Activated CD8-positive, alpha-beta T cell treated with anti-CD3 and anti-CD28 coated beads for 36 hours (primary cell): ENCODE measurements around the gene CRYBA2. TPM values are rescaled to one million over a fixed set of nuclear protein-coding genes. Genes with fewer than 3 reads are reported as not detected.

Experiments used
- ATAC-seq: fragments of 200-7000 bp; cut with Tn5 transposase; one replicate; pipeline ENCODE4 v1.10.0; 2021; ENCODE audit warnings: mild to moderate bottlenecking, moderate library complexity
- CTCF ChIA-PET: fragments of 350-600 bp; sonication (Branson Sonifier 250); formaldehyde crosslinking; loops from one replicate; lab custom pipeline; 2021; ENCODE audit warnings: antibody characterized with exemption; lab: Charles Lee
- POLR2A ChIA-PET: fragments of 350-600 bp; sonication (Branson Sonifier 250); formaldehyde crosslinking; loops from one replicate; lab custom pipeline; 2021; ENCODE audit warnings: antibody characterized with exemption; lab: Charles Lee
- DNase-seq: peaks from one replicate; pipeline ENCODE4 v3.0.0-alpha.2; 2020
- H3K27ac Mint-ChIP-seq: one replicate; pipeline ENCODE4 v1.8.0; 2021; ENCODE audit warnings: mild to moderate bottlenecking, mixed read lengths
- H3K27me3 Mint-ChIP-seq: one replicate; pipeline ENCODE4 v1.8.0; 2021; ENCODE audit warnings: mixed read lengths
- H3K36me3 Mint-ChIP-seq: one replicate; pipeline ENCODE4 v1.8.0; 2021; ENCODE audit warnings: low read depth, mixed read lengths
- H3K4me1 Mint-ChIP-seq: one replicate; pipeline ENCODE4 v1.8.0; 2021; ENCODE audit warnings: low read depth, mixed read lengths
- H3K4me3 Mint-ChIP-seq: one replicate; pipeline ENCODE4 v1.8.0; 2021; ENCODE audit warnings: mild to moderate bottlenecking, moderate library complexity, mixed read lengths
- H3K9me3 Mint-ChIP-seq: one replicate; pipeline ENCODE4 v1.8.0; 2021; ENCODE audit warnings: mixed read lengths
- intact Hi-C: fragments of 100-400 bp; cut with micrococcal nuclease; formaldehyde crosslinking; loops from one replicate; pipeline ENCODE4 v1.10.0; 2022
- total RNA-seq, 2 experiments: library from RNA; stranded (reverse); gene quantifications; one replicate each; pipeline ENCODE4 v1.2.3, GENCODE V29; 2021
- TF ChIP-seq, protein P1 (sequence below): fragments of 200-600 bp; IDR thresholded peaks from one replicate; pipeline ENCODE4 v1.8.0; 2022; ENCODE audit warnings: antibody characterized with exemption, mild to moderate bottlenecking

Gene CRYBA2
- total RNA-seq, 2 experiments from 2014 or later, result not detected

DNA sequence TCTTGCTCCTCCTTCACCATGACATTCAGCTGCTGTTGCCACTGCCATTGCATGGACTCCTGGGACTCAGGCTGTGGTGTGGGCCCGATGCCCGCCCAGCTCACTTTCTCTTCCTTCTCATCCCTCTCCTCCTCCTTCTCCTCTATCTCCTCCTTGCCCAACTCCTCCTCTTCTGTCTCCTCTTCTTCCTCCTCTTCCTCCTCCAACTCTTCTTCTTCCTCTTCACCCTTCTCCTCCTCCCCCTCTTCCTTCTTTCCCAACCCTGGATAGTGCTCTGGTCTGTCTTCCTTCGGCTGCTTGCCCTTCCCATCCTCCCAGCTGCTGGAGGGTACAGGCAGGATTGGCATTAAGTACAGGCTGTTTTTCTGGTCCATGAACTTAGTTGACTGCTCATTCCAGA, 10.8 kb upstream of the CRYBA2 start:
- no peak for ATAC-seq
- no peak overlapping the region for H3K27ac Mint-ChIP-seq

DNA sequence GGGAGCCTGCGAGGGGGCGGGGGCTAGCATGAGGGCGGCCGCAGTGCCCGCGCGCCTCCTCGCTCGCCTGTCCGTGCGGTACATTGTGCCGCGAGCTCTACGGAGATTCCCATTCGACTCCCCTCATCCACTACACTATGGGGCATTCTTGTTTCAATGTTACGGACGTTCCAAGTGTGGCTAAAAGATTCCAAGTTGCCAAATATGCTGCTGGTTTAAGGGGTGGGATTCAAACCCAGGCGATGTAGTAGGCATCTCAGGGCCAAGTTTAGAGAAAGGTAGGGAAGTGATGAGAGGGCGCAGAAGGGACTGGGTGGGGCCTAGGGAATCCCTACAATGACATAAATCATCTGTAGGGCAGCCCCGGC, 10.0 kb upstream of the CRYBA2 start:
- Mint-ChIP-seq H3K27me3 (peaks cover 60% of the 10 kb centered on the region), H3K36me3 (no peaks in the 10 kb centered on the region), H3K27ac (no peak overlapping the region), H3K4me1 (peaks cover 11% of the 10 kb centered on the region), H3K9me3 (no peaks in the 10 kb centered on the region), H3K4me3 (no peak overlapping the region)
- ChIA-PET CTCF (interaction anchor here (1.0 to 3.4 kb wide), 9 partner anchors 8 to 214 kb away, joined by 3 to 23 read pairs (median 3); no protein-coding TSS in a partner anchor), POLR2A (no interaction called here)
- ATAC-seq, result no peak
- TF ChIP-seq, protein P1, sequence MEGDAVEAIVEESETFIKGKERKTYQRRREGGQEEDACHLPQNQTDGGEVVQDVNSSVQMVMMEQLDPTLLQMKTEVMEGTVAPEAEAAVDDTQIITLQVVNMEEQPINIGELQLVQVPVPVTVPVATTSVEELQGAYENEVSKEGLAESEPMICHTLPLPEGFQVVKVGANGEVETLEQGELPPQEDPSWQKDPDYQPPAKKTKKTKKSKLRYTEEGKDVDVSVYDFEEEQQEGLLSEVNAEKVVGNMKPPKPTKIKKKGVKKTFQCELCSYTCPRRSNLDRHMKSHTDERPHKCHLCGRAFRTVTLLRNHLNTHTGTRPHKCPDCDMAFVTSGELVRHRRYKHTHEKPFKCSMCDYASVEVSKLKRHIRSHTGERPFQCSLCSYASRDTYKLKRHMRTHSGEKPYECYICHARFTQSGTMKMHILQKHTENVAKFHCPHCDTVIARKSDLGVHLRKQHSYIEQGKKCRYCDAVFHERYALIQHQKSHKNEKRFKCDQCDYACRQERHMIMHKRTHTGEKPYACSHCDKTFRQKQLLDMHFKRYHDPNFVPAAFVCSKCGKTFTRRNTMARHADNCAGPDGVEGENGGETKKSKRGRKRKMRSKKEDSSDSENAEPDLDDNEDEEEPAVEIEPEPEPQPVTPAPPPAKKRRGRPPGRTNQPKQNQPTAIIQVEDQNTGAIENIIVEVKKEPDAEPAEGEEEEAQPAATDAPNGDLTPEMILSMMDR, result no peak
- DNase-seq, result no peak
- intact Hi-C loops, result no loop called here

More for the DNA sequence above, 10.8 kb upstream of the CRYBA2 start:
- Mint-ChIP-seq H3K4me3 (no peak overlapping the region), H3K9me3 (no peaks in the 10 kb centered on the region), H3K36me3 (no peaks in the 10 kb centered on the region), H3K4me1 (peaks cover 11% of the 10 kb centered on the region), H3K27me3 (peaks cover 58% of the 10 kb centered on the region)
- intact Hi-C loops, result no loop called here
- ChIA-PET CTCF (interaction anchor here (0.9 to 3.4 kb wide), 7 partner anchors 9 to 155 kb away, joined by 3 to 23 read pairs (median 3); no protein-coding TSS in a partner anchor), POLR2A (interaction anchor here (0.6 kb wide), 1 partner anchor 341 kb away, joined by 3 read pairs; no protein-coding TSS in a partner anchor)
- DNase-seq, result no peak
- TF ChIP-seq, protein P1, result no peak

DNA sequence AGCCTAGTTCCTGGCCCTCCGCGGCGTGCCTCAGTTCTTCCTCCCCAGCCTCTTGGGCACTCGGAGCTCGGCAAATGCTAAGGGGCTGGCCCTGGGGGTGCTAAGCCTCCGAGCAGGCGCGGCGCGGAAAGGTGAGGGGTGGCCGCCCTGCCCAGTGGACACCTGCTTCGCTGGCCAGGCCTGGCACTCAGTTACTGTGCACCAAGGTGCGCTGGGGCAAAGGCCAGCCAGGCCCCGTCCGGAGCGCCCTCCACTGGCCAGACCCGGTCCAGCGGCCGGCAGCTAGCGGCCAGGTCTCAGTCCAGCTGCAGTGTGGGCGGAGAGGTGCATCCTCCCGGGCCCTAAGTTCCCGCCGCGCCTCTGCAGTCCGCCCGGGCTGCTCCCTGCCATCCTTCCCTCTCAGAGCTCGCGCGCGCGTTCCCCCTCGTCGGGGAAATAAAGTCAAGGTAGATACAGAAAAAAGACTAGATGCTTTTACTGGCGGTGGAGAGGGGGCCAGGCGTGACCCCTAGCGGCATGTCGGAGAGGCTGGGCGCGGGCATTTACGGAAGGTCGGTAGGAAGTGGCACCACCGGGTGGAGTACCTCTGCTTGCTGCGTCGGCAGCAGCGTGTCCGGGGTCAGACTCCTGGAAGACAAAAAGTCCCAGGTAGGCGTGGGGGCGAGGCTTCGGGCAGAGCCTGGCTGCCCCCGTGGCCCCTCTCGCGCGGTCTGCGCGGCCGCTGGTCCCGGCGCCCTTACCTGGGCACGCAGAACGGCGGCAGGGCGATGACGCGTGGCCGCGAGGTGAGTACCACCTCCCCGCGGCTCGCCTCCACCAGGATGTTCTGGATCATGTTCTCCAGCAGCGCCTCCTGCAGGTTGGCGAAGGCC, 9.4 kb upstream of the CRYBA2 start:
- Mint-ChIP-seq H3K27ac (no peak overlapping the region), H3K9me3 (no peaks in the 10 kb centered on the region), H3K4me3 (peak overlapping the region; percentile 66), H3K27me3 (peaks cover 62% of the 10 kb centered on the region), H3K36me3 (no peaks in the 10 kb centered on the region), H3K4me1 (peaks cover 11% of the 10 kb centered on the region)
- TF ChIP-seq, protein P1, result peak; percentile 46
- ChIA-PET POLR2A (interaction anchor here (0.6 kb wide), 2 partner anchors 416 to 547 kb away, joined by 3 read pairs; no protein-coding TSS in a partner anchor), CTCF (interaction anchor here (0.7 to 3.4 kb wide), 16 partner anchors 7 to 292 kb away, joined by 3 to 23 read pairs (median 4); no protein-coding TSS in a partner anchor)
- intact Hi-C loops, result no loop called here
- ATAC-seq (peak; percentile 47), DNase-seq (peak; percentile 77)

DNA sequence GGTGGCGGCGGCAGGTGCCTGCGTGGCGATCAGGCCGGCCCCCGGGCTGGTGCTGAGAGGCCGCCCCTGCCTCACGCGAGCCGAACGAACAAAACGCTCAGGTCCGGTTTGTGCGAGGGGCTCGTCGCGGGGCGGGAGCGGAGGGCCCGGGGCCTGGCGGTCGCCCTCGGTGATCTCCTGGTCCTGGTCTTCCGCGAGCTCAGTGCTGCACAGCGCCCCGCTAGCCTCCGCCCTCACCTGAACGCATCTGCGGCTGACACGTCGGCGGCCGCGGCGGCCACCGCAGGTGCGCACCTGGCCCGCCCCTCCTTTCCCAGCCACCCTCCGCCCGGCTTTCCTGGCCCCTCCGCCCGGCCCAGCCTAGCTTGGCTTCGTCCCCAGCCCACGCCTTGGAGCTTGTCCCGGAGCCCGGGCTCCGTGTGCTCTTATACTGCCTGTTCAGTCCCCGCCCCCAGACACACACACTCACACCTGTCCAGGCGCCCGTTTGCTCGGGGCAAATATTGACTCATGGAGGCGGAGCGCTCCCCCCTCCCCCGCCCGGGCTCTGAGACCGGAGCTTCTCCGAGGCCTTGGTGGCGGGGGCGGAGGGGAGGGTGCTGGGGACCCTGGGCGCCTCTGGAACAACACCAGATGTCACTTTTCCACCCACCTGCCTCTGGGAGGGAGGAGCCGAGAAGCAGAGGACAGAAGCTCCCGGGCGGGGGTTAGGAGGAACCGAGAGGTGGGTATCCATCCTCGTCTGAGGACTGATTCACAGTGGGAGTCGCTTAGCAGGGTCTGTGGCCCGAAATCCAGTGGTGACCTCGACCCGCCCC, 8.6 kb upstream of the CRYBA2 start:
- peaks cover 11% of the 10 kb centered on the region for H3K4me1 Mint-ChIP-seq
- peak; percentile 90 for DNase-seq
- TF ChIP-seq, protein P1, result no peak
- no peak overlapping the region for H3K27ac Mint-ChIP-seq
- peak; percentile 78 for ATAC-seq
- intact Hi-C loops, result no loop called here
- peaks cover 62% of the 10 kb centered on the region for H3K27me3 Mint-ChIP-seq
- POLR2A ChIA-PET, result interaction anchor here (0.6 kb wide), 2 partner anchors 415 to 546 kb away, joined by 3 read pairs; no protein-coding TSS in a partner anchor
- H3K36me3 Mint-ChIP-seq, result no peaks in the 10 kb centered on the region
- peak overlapping the region; percentile 24 for H3K4me3 Mint-ChIP-seq
- H3K9me3 Mint-ChIP-seq, result no peaks in the 10 kb centered on the region
- CTCF ChIA-PET, result interaction anchor here (0.7 to 2.1 kb wide), 15 partner anchors 10 to 293 kb away, joined by 3 to 12 read pairs (median 4); no protein-coding TSS in a partner anchor
